HPDE6-E6E7 (cell line): ENCODE results near the gene IL22RA2.

ENCODE experiments used
- DNase-seq: peaks from one replicate; pipeline ENCODE4 v3.0.0; 2011; ENCODE audit warnings: missing footprints; ENCODE audit errors: extremely low spot score

The IL22RA2 gene

GRCh38 chr6:137097057-137097456 lies 76.4 kb downstream of the IL22RA2 start:
- no peak for DNase-seq

- DNase-seq = no peak
Observed at GRCh38 chr6:137095651-137096238, 77.7 kb downstream of the IL22RA2 start.

- DNase-seq = no peak
Observed at GRCh38 chr6:137095093-137095492, 78.4 kb downstream of the IL22RA2 start.

GRCh38 chr6:137094411-137095008 lies 78.9 kb downstream of the IL22RA2 start:
- peak; percentile 31 for DNase-seq
